Fibroblast of peridontal ligament (primary cell): ENCODE data around the gene FAM163A.

Experiments
- DNase-seq: peaks from one replicate; pipeline ENCODE4 v3.0.0-alpha.2; 2010; ENCODE audit errors: extremely low read depth

The FAM163A gene

GRCh38 chr1:179750630-179751029 lies 7.5 kb downstream of the FAM163A start:
- DNase-seq = no peak

- peak; percentile 45 for DNase-seq
These were observed 10.0 kb downstream of the FAM163A start for GRCh38 chr1:179753061-179753460.

GRCh38 chr1:179754041-179754624 lies 11.0 kb downstream of the FAM163A start:
- peak; percentile 93 for DNase-seq

- DNase-seq = no peak
These were observed 14.8 kb downstream of the FAM163A start for GRCh38 chr1:179757933-179758332.

- no peak for DNase-seq
These were observed 17.4 kb downstream of the FAM163A start for GRCh38 chr1:179760521-179760920.

GRCh38 chr1:179761296-179761695 lies 18.2 kb downstream of the FAM163A start:
- no peak for DNase-seq

GRCh38 chr1:179761846-179762640 lies 19.0 kb downstream of the FAM163A start:
- DNase-seq = no peak

GRCh38 chr1:179767177-179767581 lies 24.1 kb downstream of the FAM163A start:
- no peak for DNase-seq

- no peak for DNase-seq
These were observed 24.9 kb downstream of the FAM163A start for GRCh38 chr1:179767996-179768395.

- DNase-seq = no peak
These were observed 27.9 kb downstream of the FAM163A start for GRCh38 chr1:179770887-179771502.

GRCh38 chr1:179773264-179773663 lies 30.2 kb downstream of the FAM163A start:
- DNase-seq = no peak

- DNase-seq = no peak
These were observed 30.9 kb downstream of the FAM163A start for GRCh38 chr1:179774000-179774399.

- no peak for DNase-seq
These were observed 31.5 kb downstream of the FAM163A start for GRCh38 chr1:179774566-179774965.

- DNase-seq = no peak
These were observed 31.9 kb downstream of the FAM163A start for GRCh38 chr1:179775009-179775408.

- no peak for DNase-seq
These were observed 33.7 kb downstream of the FAM163A start for GRCh38 chr1:179776831-179777230.

GRCh38 chr1:179777731-179778130 lies 34.6 kb downstream of the FAM163A start:
- no peak for DNase-seq

GRCh38 chr1:179779645-179780272 lies 36.7 kb downstream of the FAM163A start:
- DNase-seq = no peak

GRCh38 chr1:179781962-179782361 lies 38.9 kb downstream of the FAM163A start:
- DNase-seq = no peak

GRCh38 chr1:179785031-179785431 lies 41.9 kb downstream of the FAM163A start:
- DNase-seq = peak; percentile 5

GRCh38 chr1:179785728-179786127 lies 42.6 kb downstream of the FAM163A start:
- no peak for DNase-seq

GRCh38 chr1:179786815-179787685 lies 44.0 kb downstream of the FAM163A start:
- DNase-seq = no peak

GRCh38 chr1:179788259-179788658 lies 45.2 kb downstream of the FAM163A start:
- no peak for DNase-seq
